GM23338 (cell line): ENCODE results near the gene KCNN3.
A peak's percentile ranks its signal among the peaks of the same experiment; 100 is the strongest.

Source experiments
- EZH2 ChIP-seq: fragments of 200-600 bp; sonication (generic); IDR thresholded peaks from one replicate; pipeline ENCODE4 v1.8.0; 2017; ENCODE audit warnings: antibody characterized with exemption, mild to moderate bottlenecking, low read depth; ENCODE audit not compliant: unreplicated experiment
- EZH2phosphoT487 ChIP-seq: fragments of 200-600 bp; sonication (generic); IDR thresholded peaks from one replicate; pipeline ENCODE4 v1.8.1; 2018; ENCODE audit warnings: antibody characterized with exemption; ENCODE audit not compliant: unreplicated experiment
- NANOG ChIP-seq: IDR thresholded peaks from 2 replicates; pipeline ENCODE4 v1.6.1; 2016; ENCODE audit warnings: antibody characterized with exemption, borderline replicate concordance
- POLR2AphosphoS5 ChIP-seq: IDR thresholded peaks from 2 replicates; pipeline ENCODE4 v1.6.1; 2016; ENCODE audit warnings: antibody characterized with exemption, low read depth
- TF ChIP-seq, protein P1 (sequence below), 2 experiments: fragments of 200-600 bp in 1 of 2; sonication (generic) in 1 of 2; conservative IDR thresholded peaks; 2 replicates each; pipeline versions ENCODE4 v1.5.1 to v1.6.1; 2016 to 2017; ENCODE audit warnings: antibody characterized with exemption in 2 of 2, low read depth in 2 of 2, mild to moderate bottlenecking in 2 of 2, moderate library complexity in 1 of 2

GRCh38 chr1:154741741-154742495 is 128.2 kb downstream of the KCNN3 start:
- TF ChIP-seq, protein P1, sequence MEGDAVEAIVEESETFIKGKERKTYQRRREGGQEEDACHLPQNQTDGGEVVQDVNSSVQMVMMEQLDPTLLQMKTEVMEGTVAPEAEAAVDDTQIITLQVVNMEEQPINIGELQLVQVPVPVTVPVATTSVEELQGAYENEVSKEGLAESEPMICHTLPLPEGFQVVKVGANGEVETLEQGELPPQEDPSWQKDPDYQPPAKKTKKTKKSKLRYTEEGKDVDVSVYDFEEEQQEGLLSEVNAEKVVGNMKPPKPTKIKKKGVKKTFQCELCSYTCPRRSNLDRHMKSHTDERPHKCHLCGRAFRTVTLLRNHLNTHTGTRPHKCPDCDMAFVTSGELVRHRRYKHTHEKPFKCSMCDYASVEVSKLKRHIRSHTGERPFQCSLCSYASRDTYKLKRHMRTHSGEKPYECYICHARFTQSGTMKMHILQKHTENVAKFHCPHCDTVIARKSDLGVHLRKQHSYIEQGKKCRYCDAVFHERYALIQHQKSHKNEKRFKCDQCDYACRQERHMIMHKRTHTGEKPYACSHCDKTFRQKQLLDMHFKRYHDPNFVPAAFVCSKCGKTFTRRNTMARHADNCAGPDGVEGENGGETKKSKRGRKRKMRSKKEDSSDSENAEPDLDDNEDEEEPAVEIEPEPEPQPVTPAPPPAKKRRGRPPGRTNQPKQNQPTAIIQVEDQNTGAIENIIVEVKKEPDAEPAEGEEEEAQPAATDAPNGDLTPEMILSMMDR (conservative IDR thresholded peaks at IDR 0.05; ENCODE audit: low read depth in 2 of 2) = peak; percentile 71 to 89
- TF ChIP-seq EZH2 (no peak), EZH2phosphoT487 (no peak), POLR2AphosphoS5 (no peak), NANOG (no peak)
